NCI-H1436 (cell line): ENCODE data around the gene LTBR.
"Not testable (repeated sequence)": the region's sequence is repeated elsewhere in the genome, so short reads cannot be mapped to it uniquely, and the experiment has no call there.

ENCODE experiments used
- DNase-seq: peaks from one replicate; lab custom pipeline; 2025; lab: John Stamatoyannopoulos, UW

Gene LTBR

GRCh38 chr12:6383572-6384498 is at the start of gene LTBR:
Gene LTBR, plus strand, starts transcription at chr12:6384162. Its CDS starts 197 bp downstream, at chr12:6384359.
- DNase-seq = no peak

DNA sequence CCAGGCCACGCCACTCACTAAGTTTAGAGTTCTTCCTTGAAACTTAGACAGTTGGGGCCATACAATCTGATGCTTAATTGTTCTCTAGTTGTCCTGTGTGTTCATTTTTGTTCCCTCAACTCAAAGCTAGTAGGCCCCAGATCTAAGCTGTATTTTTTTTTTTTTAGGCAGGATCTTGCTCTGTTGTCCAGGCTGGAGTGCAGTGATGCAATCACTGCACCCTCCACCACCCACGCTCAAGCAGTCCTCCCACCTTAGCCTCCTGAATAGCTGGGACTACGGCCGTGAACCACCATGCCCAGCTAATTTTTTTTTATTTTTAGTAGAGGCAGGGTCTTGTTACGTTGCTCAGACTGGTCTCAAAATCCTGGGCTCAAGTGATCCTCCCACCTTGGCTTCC is 49.6 kb upstream of the LTBR start:
- no peak for DNase-seq

DNA sequence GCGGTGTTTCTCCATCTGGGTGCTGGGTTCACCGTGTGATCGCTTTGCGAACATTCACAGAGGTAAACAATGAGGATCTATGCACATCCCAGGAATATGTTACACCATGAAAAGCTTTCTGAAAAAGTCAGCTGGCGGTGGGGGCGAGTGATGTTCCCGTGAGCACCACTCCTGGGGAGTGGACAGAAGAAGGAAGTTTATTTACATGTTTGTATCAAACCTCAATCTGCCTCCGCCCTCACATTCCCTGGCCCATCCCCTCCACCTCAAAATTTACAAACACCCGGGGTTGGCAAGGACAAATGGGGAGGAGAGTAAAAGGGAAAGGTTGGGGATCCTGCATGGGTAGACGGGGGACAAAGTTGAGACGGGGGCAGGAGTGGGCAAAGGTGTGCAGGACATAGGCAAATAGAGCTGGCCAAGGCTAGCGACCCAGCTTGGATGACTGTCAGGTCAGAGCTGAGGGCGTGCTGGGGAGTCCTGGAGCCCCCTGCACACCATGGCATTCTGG is 49.0 kb upstream of the LTBR start:
- DNase-seq = no peak

GRCh38 chr12:6335451-6336078 is 48.4 kb upstream of the LTBR start:
- DNase-seq = no peak

DNA sequence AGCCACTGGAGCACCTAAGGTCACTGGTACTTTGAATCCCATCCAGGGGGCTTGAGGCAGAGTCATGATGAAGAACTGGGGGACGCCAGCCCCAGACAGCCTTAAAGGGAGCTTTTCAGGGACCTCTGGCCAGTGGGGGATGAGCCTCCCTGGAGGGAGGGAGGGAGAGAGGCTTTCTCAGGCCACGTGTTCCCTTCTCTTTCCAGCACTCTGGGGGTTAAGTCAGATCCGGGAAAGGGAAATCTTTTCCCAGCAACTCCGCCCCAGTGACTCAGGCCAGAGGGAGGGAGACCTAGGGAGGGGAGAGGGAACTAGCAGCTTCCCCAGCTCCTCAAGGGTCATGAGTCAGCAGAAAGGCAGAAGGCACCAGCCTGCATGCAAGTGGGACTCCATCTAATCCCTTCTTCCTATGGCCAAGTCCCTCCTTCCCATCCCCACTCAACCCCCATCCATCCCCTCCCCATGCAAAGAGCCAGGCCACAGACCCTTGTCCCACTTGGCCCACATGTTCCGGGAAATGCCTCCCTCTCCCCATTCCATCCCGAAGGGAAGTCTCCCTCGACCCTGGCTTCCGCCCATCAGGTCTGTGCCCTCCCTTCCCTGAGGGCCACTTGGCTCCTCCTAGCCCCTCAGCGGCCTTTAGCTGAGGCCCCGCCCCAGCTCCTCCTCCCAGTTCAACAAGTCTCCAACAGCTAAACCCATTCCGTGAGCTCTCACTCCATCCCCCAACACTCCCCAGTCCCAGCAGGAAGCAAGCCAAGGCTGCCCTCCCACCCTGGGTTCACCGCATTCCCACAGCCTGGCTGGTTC is 47.7 kb upstream of the LTBR start:
- DNase-seq = peak; percentile 58

DNA sequence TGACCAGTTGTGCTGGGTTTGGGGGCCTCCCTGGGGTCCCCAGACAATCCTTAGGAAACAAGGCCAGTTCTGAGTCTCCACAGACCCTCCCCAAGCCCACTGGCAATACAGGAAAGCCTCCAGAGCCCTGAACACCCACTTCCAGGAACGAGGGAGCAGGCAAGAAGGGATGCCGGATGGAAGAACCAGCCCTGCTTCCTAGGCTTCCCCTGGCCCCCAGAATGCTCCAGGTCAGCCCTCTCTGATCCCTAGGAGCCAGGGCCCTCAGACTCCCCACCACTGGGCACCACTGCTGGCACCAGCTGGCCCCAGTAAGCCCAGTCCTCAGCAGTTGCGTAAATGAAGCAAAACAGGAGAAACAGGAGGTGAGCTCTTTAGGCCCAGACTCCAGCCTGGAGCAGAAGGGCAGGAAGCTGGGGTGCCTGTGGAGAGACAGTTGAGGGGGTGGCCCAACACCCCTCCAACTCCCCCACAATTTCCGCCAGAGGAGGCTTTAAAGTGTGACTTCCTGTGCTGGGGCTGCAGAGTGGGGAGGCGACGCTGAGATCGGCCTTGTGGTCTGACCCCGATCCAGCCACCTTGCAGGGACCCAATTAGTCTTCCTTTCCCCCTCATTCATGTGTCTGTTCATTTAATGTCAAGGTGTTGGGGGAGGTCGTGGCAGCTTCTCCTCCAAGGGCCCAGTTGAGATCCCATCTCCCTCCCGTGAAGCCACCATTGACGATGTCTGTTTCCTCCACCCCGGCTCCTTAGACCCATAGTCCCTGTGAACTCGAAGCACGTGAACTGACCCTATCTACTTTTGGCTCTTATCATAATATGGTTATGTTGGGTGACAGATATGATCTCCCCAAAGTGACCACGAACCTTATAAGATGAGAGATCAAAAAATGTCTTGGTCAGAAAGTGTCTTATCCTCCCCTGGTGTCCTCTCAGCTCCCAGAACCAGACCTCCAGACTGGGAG is 46.8 kb upstream of the LTBR start:
- DNase-seq = no peak

GRCh38 chr12:6337958-6338433 is 46.0 kb upstream of the LTBR start:
- DNase-seq = no peak

DNA sequence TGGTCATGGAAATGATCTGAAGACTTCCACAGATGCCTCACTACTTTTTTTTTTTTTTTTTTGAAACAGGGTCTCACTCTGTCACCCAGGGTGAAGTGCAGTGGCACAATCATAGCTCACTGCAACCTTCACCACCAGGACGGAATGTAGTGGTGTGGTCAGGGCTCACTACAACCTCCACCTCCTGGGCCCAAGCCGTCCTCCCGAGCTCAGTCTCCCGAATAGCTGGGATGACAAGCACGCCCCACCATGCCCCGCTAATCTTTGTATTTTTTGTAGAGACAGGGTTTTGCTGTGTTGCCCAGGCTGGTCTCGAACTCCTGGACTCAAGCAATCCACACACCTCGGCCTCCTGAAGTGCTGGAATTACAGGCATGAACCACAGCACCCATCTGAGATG is 45.4 kb upstream of the LTBR start:
- not testable (repeated sequence) for DNase-seq

GRCh38 chr12:6338955-6339354 is 45.0 kb upstream of the LTBR start:
- DNase-seq = no peak

- DNase-seq = no peak
Measured at GRCh38 chr12:6340032-6340638, 43.8 kb upstream of the LTBR start.

- DNase-seq = no peak
Measured at GRCh38 chr12:6340745-6341416, 43.1 kb upstream of the LTBR start.

GRCh38 chr12:6341417-6342139 is 42.4 kb upstream of the LTBR start, which contains the start of gene TNFRSF1A:
Gene TNFRSF1A, minus strand, starts transcription at chr12:6342076. Its CDS starts 262 bp downstream, at chr12:6341814.
- DNase-seq = no peak

GRCh38 chr12:6342140-6342889 is 41.6 kb upstream of the LTBR start:
- no peak for DNase-seq

GRCh38 chr12:6343518-6343917 is 40.4 kb upstream of the LTBR start:
- no peak for DNase-seq

- not testable (repeated sequence) for DNase-seq
Measured at GRCh38 chr12:6344101-6344660, 39.8 kb upstream of the LTBR start.

GRCh38 chr12:6345319-6346091 is 38.5 kb upstream of the LTBR start:
- DNase-seq = no peak

GRCh38 chr12:6346235-6346832 is 37.6 kb upstream of the LTBR start:
- DNase-seq = no peak
